GM21367 (cell line): ENCODE measurements around the gene UBE2Q2.
"Not testable (repeated sequence)": the region's sequence is repeated elsewhere in the genome, so short reads cannot be mapped to it uniquely, and the experiment has no call there.

Experiments used
- ATAC-seq: cut with Tn5 transposase; IDR thresholded peaks from one replicate; pipeline ENCODE4 v1.9.1; 2021; ENCODE audit not compliant: unreplicated experiment

Gene UBE2Q2

GRCh38 chr15:75842722-75843677 lies at the start of gene UBE2Q2:
UBE2Q2 (plus strand) TSS chr15:75843447; CDS start chr15:75843667, 220 bp downstream.
- peak; percentile 42 for ATAC-seq

GRCh38 chr15:75796321-75796720 lies 46.9 kb upstream of the UBE2Q2 start:
- no peak for ATAC-seq

- ATAC-seq: not testable (repeated sequence)
These were observed 46.1 kb upstream of the UBE2Q2 start for GRCh38 chr15:75797146-75797545.

GRCh38 chr15:75799190-75799589 lies 44.1 kb upstream of the UBE2Q2 start:
- no peak for ATAC-seq

GRCh38 chr15:75800409-75800808 lies 42.8 kb upstream of the UBE2Q2 start:
- not testable (repeated sequence) for ATAC-seq

GRCh38 chr15:75801859-75802593 lies 41.2 kb upstream of the UBE2Q2 start:
- ATAC-seq: no peak

DNA sequence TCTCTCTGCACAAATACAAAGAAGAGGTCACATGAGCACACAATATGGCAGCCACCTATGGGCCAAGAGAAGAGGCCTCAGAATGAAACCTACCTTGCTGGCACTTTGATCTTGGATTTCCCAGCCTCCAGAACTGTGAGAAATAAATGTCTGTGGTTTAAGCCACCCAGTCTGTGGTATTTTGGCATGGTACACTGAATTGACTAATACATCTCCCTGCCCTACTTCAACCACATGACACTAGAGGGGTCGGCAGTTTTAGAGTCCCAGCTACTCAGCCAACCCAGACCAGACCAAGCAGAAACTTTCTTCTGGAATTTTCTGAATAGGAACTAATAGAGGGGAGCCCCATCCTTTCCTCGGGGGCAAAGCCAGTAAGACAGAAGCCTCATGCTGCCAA lies 35.8 kb upstream of the UBE2Q2 start:
- ATAC-seq: not testable (repeated sequence)

- not testable (repeated sequence) for ATAC-seq
These were observed 35.2 kb upstream of the UBE2Q2 start for GRCh38 chr15:75808009-75808408.

DNA sequence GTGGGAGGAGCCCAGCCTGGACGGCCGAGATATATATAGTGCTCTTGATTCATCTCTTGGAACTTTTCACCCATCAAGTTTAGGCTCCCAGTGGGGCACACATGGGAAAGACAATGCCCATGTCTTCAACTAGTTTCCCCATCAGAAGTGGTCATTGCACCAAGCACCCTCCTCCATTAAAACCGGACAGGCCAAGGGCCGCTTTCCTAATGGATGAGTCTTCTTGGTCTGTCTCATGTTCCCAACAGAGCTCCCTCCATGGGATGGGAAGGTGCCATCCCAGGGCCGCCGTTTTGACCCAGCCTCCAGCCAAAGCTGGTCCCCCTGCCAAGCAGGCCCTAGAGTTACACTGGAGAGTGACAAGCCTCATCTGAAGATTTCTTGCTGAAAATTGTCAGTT lies 34.7 kb upstream of the UBE2Q2 start:
- no peak for ATAC-seq

- no peak for ATAC-seq
These were observed 33.1 kb upstream of the UBE2Q2 start for GRCh38 chr15:75809986-75810750.

DNA sequence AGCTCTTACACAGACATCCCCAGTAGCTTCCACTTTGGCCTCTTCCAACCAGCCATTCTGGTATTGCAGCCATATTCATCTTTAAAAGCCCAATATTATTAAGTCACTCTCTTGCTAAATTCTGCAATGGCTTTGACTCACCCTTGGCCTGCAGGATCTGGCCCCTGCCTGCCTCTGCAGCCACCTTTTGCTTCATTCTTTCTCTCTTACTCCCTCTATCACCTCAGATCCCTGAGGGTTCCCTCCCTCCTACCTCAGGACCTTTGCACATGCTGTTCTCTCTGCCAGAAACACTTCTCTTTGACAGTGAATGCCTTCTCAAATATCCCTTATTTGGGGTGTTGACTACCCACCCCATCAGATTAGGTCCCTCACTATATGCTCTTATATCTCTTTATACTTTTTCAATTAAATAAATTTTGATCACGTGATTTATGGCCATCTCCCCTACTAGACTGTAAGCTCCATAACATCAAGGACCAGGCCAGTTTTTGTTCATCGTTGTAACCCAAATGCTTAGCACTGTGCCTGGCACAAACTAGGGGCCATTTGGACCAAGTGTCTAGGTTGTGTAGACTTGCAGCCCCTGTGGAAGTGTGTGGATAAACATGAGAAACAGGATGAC lies 32.3 kb upstream of the UBE2Q2 start:
- no peak for ATAC-seq

GRCh38 chr15:75811626-75812025 lies 31.6 kb upstream of the UBE2Q2 start:
- ATAC-seq: no peak

DNA sequence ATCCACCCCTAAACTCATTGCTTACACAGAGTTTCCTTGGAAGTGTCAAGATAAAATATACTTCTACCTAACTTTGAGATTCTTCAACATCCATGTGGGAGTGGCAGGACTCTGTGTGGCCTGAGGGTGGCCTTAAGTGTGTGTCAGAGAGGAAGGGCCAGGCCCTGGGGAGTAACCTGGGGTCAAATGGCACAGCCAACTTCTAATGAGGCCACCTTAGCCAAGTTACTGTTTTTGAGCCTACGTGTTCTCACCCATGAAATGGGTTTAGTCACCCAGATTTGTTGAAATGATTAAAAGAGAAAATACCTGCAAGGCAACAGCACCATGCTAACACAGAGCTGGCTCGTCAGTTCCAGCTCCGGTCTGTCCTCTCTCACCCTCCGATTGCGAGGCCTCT lies 28.5 kb upstream of the UBE2Q2 start:
- ATAC-seq: no peak

- no peak for ATAC-seq
These were observed 27.2 kb upstream of the UBE2Q2 start for GRCh38 chr15:75815811-75816719.

DNA sequence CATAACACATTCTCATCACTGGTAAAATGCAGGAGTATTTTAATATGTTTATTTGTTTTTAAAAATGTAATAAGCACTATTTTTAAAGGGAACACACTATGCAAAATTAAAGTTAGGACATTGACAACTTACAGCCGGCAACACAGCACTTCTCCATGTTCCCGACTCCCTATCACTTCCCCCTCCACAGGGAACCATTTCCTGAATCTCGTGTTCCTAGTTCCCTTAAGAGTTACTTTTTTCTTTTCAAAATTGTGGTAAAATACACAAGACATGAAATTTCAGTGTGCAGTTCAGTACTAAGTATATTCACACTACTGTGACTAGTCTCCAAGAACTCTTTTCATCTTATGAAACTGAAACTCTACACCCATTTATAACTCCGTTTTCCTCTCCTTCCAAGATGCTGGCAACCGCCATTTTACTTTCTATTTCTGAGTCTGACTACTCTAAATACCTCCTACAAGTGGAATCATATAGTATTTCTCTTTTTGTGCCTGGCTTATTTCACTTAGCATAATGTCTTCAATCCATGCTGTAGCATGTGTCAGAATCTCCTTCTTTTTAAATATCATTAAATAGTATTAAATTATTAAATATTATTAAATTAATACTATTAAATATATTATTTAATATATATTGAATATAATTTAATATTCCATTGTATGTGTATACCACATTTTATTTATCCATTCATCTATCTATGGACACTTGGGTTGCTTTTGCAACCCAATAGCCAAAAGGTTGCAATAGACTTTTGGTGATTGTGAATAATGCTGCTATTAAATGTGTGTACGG lies 25.9 kb upstream of the UBE2Q2 start:
- no peak for ATAC-seq

DNA sequence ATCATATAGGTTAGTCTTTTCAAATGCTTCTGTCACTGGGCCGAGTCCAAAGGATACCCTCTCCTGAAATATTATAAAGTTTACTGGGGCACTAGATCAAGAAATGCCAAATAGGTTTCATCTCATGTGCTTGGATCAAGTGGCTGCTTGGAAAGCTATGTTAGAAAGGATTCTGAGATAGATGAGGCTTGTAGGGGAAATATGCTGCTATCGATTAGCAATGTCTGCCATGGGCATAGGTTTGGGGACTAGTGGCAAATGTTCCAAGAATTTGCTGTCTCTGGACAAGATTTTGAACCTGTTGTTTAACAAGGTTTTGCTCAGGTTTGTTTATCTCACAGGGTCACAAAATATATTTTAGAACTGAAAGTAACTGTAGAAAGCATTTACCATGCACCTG lies 23.0 kb upstream of the UBE2Q2 start:
- no peak for ATAC-seq

GRCh38 chr15:75821786-75822345 lies 21.4 kb upstream of the UBE2Q2 start:
- ATAC-seq: no peak

DNA sequence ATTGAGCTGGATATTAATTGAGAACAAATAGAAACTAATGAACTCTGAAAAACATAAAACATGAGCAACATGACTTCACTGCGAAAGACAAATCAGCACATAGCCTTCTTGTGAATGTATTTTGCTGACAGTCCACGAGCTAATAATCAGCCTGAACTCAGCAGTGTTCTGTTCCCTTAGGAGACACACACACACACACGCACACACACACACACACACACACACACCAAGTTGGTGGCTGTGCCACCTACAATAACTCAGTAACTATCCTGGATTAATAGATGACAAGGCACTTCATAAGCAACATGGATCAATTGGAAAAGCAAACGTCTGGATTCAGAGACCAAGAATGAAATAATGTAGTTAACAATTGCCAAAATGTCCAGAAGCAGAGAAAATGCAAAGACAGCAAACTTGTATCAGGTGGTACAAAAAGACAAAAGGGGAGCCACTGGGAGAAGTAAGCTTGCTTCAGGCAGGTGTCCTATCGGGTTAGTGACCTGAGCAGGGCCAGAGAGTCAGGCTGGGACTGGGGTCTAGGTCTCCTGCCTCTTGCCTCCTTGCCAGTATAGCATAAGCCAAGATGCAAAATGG lies 20.5 kb upstream of the UBE2Q2 start:
- no peak for ATAC-seq
